Mucosa of descending colon (tissue), 3 donors: ENCODE results near the gene JAZF1. TPM values are rescaled to one million over a fixed set of nuclear protein-coding genes. Genes with fewer than 3 reads are reported as not detected.

Experiments used
- ATAC-seq: fragments of 200-7000 bp; cut with Tn5 transposase; one replicate; pipeline ENCODE4 v1.9.1; 2020; ENCODE audit warnings: mild to moderate bottlenecking, moderate library complexity
- DNase-seq, 3 donors: peaks; one replicate each; pipeline ENCODE4 v3.0.0-alpha.2; 2020
- H3K36me3 ChIP-seq: fragments of 200-600 bp; one replicate; pipeline ENCODE4 v1.8.0; 2021; ENCODE audit warnings: low read depth, mild to moderate bottlenecking
- H3K4me1 ChIP-seq: fragments of 200-600 bp; one replicate; pipeline ENCODE4 v1.8.0; 2021; ENCODE audit warnings: low read depth, mild to moderate bottlenecking
- H3K4me3 ChIP-seq: fragments of 200-600 bp; one replicate; pipeline ENCODE4 v1.8.0; 2021; ENCODE audit warnings: mild to moderate bottlenecking
- H3K9me3 ChIP-seq: fragments of 200-600 bp; one replicate; pipeline ENCODE4 v1.8.0; 2021; ENCODE audit warnings: mild to moderate bottlenecking
- intact Hi-C, 2 donors: fragments of 100-400 bp; cut with DNase I in 1 of 2; cut with micrococcal nuclease in 1 of 2; formaldehyde crosslinking; loops; one replicate each; pipeline versions ENCODE4 v1.11.0 to v1.11.1; 2022; cut with DNase I, micrococcal nuclease
- total RNA-seq, 3 donors: library from RNA; stranded (reverse); fragmentation: NEBNext Ultra II Directional in 2 of 3; extraction: Animal tissue kit (Norgen Biotek cat#: 25700) in 2 of 3; gene quantifications; one replicate each; pipeline versions ENCODE4 v1.2.1 to v1.2.4, GENCODE V29; 2021 to 2023
- TF ChIP-seq, protein P1 (sequence below): fragments of 200-600 bp; IDR thresholded peaks from one replicate; pipeline ENCODE4 v1.8.0; 2022; ENCODE audit warnings: antibody characterized with exemption, mild to moderate bottlenecking
- donor health status: DM: no; HTN: no; CAD: no; lungs with moderate emphysema.
- donor health status: DM: no; HTN: no; CAD: no.
- donor health status: DM: no; HTN: yes; CAD: no.

The JAZF1 gene
- total RNA-seq, 3 donors from 2014 or later, result 4.9 to 68.4 (median 6.4) TPM

DNA sequence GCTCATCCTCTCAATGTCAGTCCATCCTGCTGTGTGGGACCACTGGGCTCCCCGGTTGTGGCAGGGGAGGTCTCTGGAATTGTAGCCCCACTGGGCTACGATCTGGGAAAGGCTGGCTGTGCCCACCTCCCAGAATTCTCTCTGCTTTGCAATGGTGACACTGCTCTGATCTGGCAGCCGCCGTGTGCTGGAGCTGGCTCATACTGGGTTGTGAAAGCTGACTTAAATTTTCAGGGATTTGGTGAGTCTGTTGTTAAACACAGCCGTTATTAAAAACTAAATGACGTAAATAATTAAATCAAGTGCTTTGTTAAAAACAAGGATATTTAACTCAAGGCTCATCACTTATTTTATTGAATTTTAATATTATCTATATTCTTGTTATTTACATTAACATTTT lies 280.6 kb downstream of the JAZF1 start:
- intact Hi-C loops, result no loop called here
- Histone ChIP-seq H3K4me1 (peaks cover 10% of the 10 kb centered on the region), H3K9me3 (no peaks in the 10 kb centered on the region), H3K36me3 (no peaks in the 10 kb centered on the region), H3K4me3 (no peak overlapping the region)
- TF ChIP-seq, protein P1, sequence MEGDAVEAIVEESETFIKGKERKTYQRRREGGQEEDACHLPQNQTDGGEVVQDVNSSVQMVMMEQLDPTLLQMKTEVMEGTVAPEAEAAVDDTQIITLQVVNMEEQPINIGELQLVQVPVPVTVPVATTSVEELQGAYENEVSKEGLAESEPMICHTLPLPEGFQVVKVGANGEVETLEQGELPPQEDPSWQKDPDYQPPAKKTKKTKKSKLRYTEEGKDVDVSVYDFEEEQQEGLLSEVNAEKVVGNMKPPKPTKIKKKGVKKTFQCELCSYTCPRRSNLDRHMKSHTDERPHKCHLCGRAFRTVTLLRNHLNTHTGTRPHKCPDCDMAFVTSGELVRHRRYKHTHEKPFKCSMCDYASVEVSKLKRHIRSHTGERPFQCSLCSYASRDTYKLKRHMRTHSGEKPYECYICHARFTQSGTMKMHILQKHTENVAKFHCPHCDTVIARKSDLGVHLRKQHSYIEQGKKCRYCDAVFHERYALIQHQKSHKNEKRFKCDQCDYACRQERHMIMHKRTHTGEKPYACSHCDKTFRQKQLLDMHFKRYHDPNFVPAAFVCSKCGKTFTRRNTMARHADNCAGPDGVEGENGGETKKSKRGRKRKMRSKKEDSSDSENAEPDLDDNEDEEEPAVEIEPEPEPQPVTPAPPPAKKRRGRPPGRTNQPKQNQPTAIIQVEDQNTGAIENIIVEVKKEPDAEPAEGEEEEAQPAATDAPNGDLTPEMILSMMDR, result no peak
- no peak for DNase-seq
- ATAC-seq, result no peak

DNA sequence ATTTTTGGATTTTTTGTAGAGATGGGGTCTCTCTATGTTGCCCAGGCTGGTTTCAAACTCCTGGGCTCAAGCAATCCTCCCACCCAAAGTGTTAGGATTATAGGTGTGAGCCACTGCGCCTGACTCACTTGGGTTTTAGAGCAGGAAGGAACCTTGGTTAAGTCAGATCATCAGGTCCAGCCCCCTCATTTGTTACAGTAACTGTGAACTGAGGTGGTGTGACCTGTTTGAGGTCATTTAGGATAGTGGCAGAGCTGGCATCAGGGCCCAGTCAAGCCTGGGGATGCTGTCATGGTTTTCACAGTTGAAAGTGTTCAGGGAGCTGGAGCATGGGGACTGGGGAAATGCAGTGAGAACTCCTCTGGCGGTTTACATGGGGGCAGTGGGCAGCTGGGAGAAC lies 281.0 kb downstream of the JAZF1 start:
- H3K36me3 ChIP-seq, result no peaks in the 10 kb centered on the region
- H3K4me1 ChIP-seq, result peaks cover 10% of the 10 kb centered on the region
- DNase-seq, result no peak
- no peaks in the 10 kb centered on the region for H3K9me3 ChIP-seq
- TF ChIP-seq, protein P1, result no peak
- ATAC-seq, result no peak
- intact Hi-C loops, result no loop called here
- H3K4me3 ChIP-seq, result no peak overlapping the region

DNA sequence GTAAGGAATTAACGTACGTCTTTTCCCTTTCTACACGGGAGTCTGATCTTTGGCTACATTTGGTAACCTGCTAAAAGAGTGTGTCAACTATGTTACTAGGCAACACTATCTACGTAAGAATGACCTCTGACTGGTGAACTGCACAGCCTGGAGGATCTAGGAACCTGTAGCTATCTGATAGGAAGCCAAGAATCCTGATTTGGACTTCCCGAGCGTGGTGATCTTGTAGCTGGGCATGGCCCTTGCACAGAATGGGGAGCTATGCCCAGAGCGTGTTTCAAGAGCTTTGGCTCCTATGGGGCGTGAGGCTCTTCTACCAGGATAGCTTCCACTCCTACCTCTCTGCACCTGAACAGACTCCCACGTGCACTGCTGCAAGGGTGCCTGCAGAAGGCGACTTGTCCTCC lies 283.2 kb downstream of the JAZF1 start:
- H3K4me1 ChIP-seq, result peaks cover 10% of the 10 kb centered on the region
- no peaks in the 10 kb centered on the region for H3K9me3 ChIP-seq
- ATAC-seq, result peak; percentile 85
- H3K36me3 ChIP-seq, result no peaks in the 10 kb centered on the region
- no peak overlapping the region for H3K4me3 ChIP-seq
- peak in 1 of 3 donors; percentile 34 for DNase-seq
- intact Hi-C loops, result no loop called here
- TF ChIP-seq, protein P1, result no peak

DNA sequence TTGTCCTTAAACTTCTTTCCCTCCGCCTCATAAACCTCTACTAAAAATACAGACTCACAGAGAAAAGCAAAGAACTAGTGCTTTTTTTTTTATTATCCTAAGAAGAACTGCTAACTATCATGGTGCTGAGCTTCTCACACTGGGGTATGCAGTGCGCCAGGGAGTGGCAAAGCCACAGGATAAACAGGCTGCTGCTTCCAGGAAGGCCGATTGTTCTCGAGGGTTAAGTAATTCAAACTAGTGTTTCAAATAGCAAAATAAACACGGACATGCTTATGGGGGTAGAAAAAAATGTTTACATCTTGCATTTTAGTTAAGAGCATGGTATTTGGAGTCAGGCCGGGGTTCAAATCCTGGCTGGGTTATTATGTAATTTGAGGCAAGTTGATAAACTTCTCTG lies 283.6 kb downstream of the JAZF1 start:
- TF ChIP-seq, protein P1, result no peak
- peak; percentile 56 for ATAC-seq

DNA sequence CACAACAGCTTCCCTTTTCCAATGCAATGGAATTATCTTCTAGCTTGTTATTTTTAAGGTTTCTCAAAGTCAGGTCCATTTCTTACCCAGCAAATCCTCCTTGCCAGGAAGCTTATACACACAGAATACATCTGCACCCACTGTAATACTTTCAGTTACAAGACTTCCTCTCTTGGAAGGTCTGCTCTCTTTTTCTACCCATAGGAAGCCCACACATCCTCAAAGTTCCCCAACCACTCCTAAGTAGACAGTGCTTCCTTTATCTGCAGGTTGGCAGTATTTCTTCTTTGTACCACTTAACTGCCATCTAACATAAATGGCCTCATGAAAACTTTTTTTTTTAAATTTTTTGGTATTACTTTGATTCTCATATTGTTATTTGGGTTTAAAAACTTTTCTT lies 285.0 kb downstream of the JAZF1 start:
- DNase-seq (no peak), ATAC-seq (no peak)
- TF ChIP-seq, protein P1, result no peak
- Histone ChIP-seq H3K4me1 (peaks cover 10% of the 10 kb centered on the region), H3K4me3 (no peak overlapping the region), H3K36me3 (no peaks in the 10 kb centered on the region), H3K9me3 (no peaks in the 10 kb centered on the region)
- intact Hi-C loops, result no loop called here

More for the DNA sequence above, 283.6 kb downstream of the JAZF1 start:
- Histone ChIP-seq H3K36me3 (no peaks in the 10 kb centered on the region), H3K4me3 (no peak overlapping the region), H3K9me3 (no peaks in the 10 kb centered on the region), H3K4me1 (peaks cover 10% of the 10 kb centered on the region)
- intact Hi-C loops, result no loop called here
- peak in 1 of 3 donors; percentile 37 for DNase-seq
